ENCODE data around the gene RAPGEF1. TPM values are rescaled to one million over a fixed set of nuclear protein-coding genes. Genes with fewer than 3 reads are reported as not detected.

Gene RAPGEF1
- polyA plus RNA-seq, 1 donor from 2014 or later = 23.6 TPM

- Histone ChIP-seq H4K20me1 (ENCODE audit: insufficient read depth) (no peaks in the 10 kb centered on the region), H3K27ac (ENCODE audit: low read length) (no peak overlapping the region), H3K36me3 (ENCODE audit: insufficient read depth, low read length) (no peaks in the 10 kb centered on the region), H3K79me2 (replicated peaks; ENCODE audit: insufficient read depth, low read length) (peaks cover 14% of the 10 kb centered on the region), H3K9ac (ENCODE audit: low read length) (no peak overlapping the region), H2AFZ (ENCODE audit: low read depth, low read length) (no peak overlapping the region), H3K4me3 (ENCODE audit: low read length) (no peak overlapping the region), H3F3A (ENCODE audit: insufficient read depth, low read length, poor library complexity, severe bottlenecking) (no peaks in the 10 kb centered on the region), H3K4me2 (ENCODE audit: low read length) (no peak overlapping the region), H3K27me3 (ENCODE audit: insufficient read depth, low read depth, low read length) (no peaks in the 10 kb centered on the region), H3K9me3 (ENCODE audit: low read length) (no peaks in the 10 kb centered on the region), H3K9me2 (ENCODE audit: insufficient read depth, low read length) (no peaks in the 10 kb centered on the region)
- no peak for TF ChIP-seq POLR2AphosphoS5 (IDR thresholded peaks at IDR 0.05)
- TF ChIP-seq TAF1 (IDR thresholded peaks at IDR 0.05; ENCODE audit: low read depth) = no peak
- TF ChIP-seq MXI1 (conservative IDR thresholded peaks at IDR 0.05; ENCODE audit: poor library complexity, severe bottlenecking) = no peak
- TF ChIP-seq EP300 (conservative IDR thresholded peaks at IDR 0.05; ENCODE audit: poor library complexity, severe bottlenecking) = no peak
- no peak for TF ChIP-seq CTCF (IDR thresholded peaks at IDR 0.05; ENCODE audit: poor library complexity, severe bottlenecking)
- TF ChIP-seq RAD21 (conservative IDR thresholded peaks at IDR 0.05) = no peak
- no peak for TF ChIP-seq REST (IDR thresholded peaks at IDR 0.05; ENCODE audit: borderline replicate concordance)
- no peak for TF ChIP-seq SMC3 (conservative IDR thresholded peaks at IDR 0.05; ENCODE audit: poor library complexity)
- TF ChIP-seq EZH2 (IDR thresholded peaks at IDR 0.05; ENCODE audit: borderline replicate concordance, insufficient read depth, low read length, poor library complexity, severe bottlenecking) = no peak
Measured at GRCh38 chr9:131657940-131658339, 81.9 kb downstream of the RAPGEF1 start.

GRCh38 chr9:131657456-131657855 is 82.4 kb downstream of the RAPGEF1 start:
- TF ChIP-seq SMC3 (conservative IDR thresholded peaks at IDR 0.05; ENCODE audit: poor library complexity) = no peak
- no peak for TF ChIP-seq EP300 (conservative IDR thresholded peaks at IDR 0.05; ENCODE audit: poor library complexity, severe bottlenecking)
- no peak for TF ChIP-seq MXI1 (conservative IDR thresholded peaks at IDR 0.05; ENCODE audit: poor library complexity, severe bottlenecking)
- TF ChIP-seq RAD21 (conservative IDR thresholded peaks at IDR 0.05) = no peak
- no peak for TF ChIP-seq TAF1 (IDR thresholded peaks at IDR 0.05; ENCODE audit: low read depth)
- no peak for TF ChIP-seq REST (IDR thresholded peaks at IDR 0.05; ENCODE audit: borderline replicate concordance)
- no peak for TF ChIP-seq EZH2 (IDR thresholded peaks at IDR 0.05; ENCODE audit: borderline replicate concordance, insufficient read depth, low read length, poor library complexity, severe bottlenecking)
- TF ChIP-seq POLR2AphosphoS5 (IDR thresholded peaks at IDR 0.05) = no peak
- no peak for TF ChIP-seq CTCF (IDR thresholded peaks at IDR 0.05; ENCODE audit: poor library complexity, severe bottlenecking)
- H3F3A ChIP-seq (ENCODE audit: insufficient read depth, low read length, poor library complexity, severe bottlenecking) = no peaks in the 10 kb centered on the region
- no peaks in the 10 kb centered on the region for H3K36me3 ChIP-seq (ENCODE audit: insufficient read depth, low read length)
- H3K27ac ChIP-seq (ENCODE audit: low read length) = no peak overlapping the region
- no peak overlapping the region for H2AFZ ChIP-seq (ENCODE audit: low read depth, low read length)
- no peaks in the 10 kb centered on the region for H3K9me3 ChIP-seq (ENCODE audit: low read length)
- no peak overlapping the region for H3K4me2 ChIP-seq (ENCODE audit: low read length)
- no peak overlapping the region for H3K4me3 ChIP-seq (ENCODE audit: low read length)
- H3K9ac ChIP-seq (ENCODE audit: low read length) = no peak overlapping the region
- no peaks in the 10 kb centered on the region for H3K9me2 ChIP-seq (ENCODE audit: insufficient read depth, low read length)
- H3K79me2 ChIP-seq (replicated peaks; ENCODE audit: insufficient read depth, low read length) = peaks cover 14% of the 10 kb centered on the region
- H3K27me3 ChIP-seq (ENCODE audit: insufficient read depth, low read depth, low read length) = no peaks in the 10 kb centered on the region
- H4K20me1 ChIP-seq (ENCODE audit: insufficient read depth) = no peaks in the 10 kb centered on the region
